Gastrocnemius medialis (tissue), 4 donors: ENCODE measurements around the gene OCA2. TPM values are rescaled to one million over a fixed set of nuclear protein-coding genes. Genes with fewer than 3 reads are reported as not detected.

Experiments
- ATAC-seq, 2 donors: fragments of 150-250 bp; one replicate each; pipeline ENCODE4 v1.9.1; 2016
- DNase-seq, 2 donors: peaks; one replicate each; pipeline ENCODE4 v3.0.0-alpha.2; 2019
- H3K27ac ChIP-seq, 4 donors: fragments of 200-600 bp; sonication (generic); 1 replicate in 1 of 4; 2 replicates in 3 of 4; pipeline ENCODE4 v1.5.1; 2016 to 2018; ENCODE audit warnings: mild to moderate bottlenecking in 2 of 4, moderate library complexity in 1 of 4
- H3K27me3 ChIP-seq, 3 donors: fragments of 200-600 bp; sonication (generic) in 2 of 3; 1 replicate in 1 of 3; 2 replicates in 2 of 3; pipeline versions ENCODE4 v1.5.1 to v1.6.0; 2016 to 2019; ENCODE audit warnings: mild to moderate bottlenecking in 1 of 3, moderate library complexity in 1 of 3
- H3K36me3 ChIP-seq, 2 donors: fragments of 200-600 bp; sonication (generic) in 1 of 2; one replicate each; pipeline ENCODE4 v1.5.1; 2017 to 2018
- H3K4me1 ChIP-seq, 2 donors: fragments of 200-600 bp; sonication (generic) in 1 of 2; one replicate each; pipeline ENCODE4 v1.5.1; 2016 to 2017; ENCODE audit warnings: mild to moderate bottlenecking in 2 of 2
- H3K4me3 ChIP-seq, 4 donors: fragments of 200-600 bp; sonication (generic) in 3 of 4; 1 replicate in 1 of 4; 2 replicates in 3 of 4; pipeline ENCODE4 v1.5.1; 2016 to 2019; ENCODE audit warnings: mild to moderate bottlenecking in 2 of 4
- H3K9me3 ChIP-seq, 3 donors: fragments of 200-600 bp; sonication (generic) in 2 of 3; 1 replicate in 1 of 3; 2 replicates in 2 of 3; pipeline ENCODE4 v1.5.1; 2016 to 2019
- POLR2A ChIP-seq, 2 donors: fragments of 450-650 bp; IDR thresholded peaks; one replicate each; pipeline ENCODE4 v1.6.1; 2017; ENCODE audit warnings: antibody characterized with exemption in 2 of 2, mild to moderate bottlenecking in 2 of 2, moderate library complexity in 2 of 2
- in situ Hi-C, 4 donors: fragments of 200-750 bp; cut with MboI; loops; one replicate each; pipeline versions ENCODE4 v1.15.0 to v1.8.0; 2017; ENCODE audit warnings: low sequenced_read_pairs in 4 of 4
- intact Hi-C: fragments of 100-400 bp; cut with DNase I; formaldehyde crosslinking; loops from one replicate; pipeline ENCODE4 v1.15.1; 2023; ENCODE audit warnings: low total_unique reads
- total RNA-seq, 4 donors: library from RNA; depleted of rRNA; stranded (reverse); fragments of >200 nt; gene quantifications; one replicate each; pipeline versions ENCODE4 v1.1.0 to v1.2.3, GENCODE V29; 2016
- TF ChIP-seq, protein P1 (sequence below), 5 experiments: fragments of 450-650 bp in 3 of 5; fragments of 200-600 bp in 2 of 5; sonication (generic) in 2 of 5; IDR thresholded peaks in 4 of 5; conservative IDR thresholded peaks in 1 of 5; 1 replicate in 4 of 5; 2 replicates in 1 of 5; pipeline ENCODE4 v1.5.1; 2016 to 2019; ENCODE audit warnings: antibody characterized with exemption in 5 of 5, mild to moderate bottlenecking in 3 of 5, moderate library complexity in 3 of 5

The OCA2 gene
- total RNA-seq, 4 donors from 2014 or later = 0.16 to 0.63 (median 0.41) TPM; not detected in 1

- TF ChIP-seq POLR2A (IDR thresholded peaks at IDR 0.05) = no peak
- TF ChIP-seq, protein P1, sequence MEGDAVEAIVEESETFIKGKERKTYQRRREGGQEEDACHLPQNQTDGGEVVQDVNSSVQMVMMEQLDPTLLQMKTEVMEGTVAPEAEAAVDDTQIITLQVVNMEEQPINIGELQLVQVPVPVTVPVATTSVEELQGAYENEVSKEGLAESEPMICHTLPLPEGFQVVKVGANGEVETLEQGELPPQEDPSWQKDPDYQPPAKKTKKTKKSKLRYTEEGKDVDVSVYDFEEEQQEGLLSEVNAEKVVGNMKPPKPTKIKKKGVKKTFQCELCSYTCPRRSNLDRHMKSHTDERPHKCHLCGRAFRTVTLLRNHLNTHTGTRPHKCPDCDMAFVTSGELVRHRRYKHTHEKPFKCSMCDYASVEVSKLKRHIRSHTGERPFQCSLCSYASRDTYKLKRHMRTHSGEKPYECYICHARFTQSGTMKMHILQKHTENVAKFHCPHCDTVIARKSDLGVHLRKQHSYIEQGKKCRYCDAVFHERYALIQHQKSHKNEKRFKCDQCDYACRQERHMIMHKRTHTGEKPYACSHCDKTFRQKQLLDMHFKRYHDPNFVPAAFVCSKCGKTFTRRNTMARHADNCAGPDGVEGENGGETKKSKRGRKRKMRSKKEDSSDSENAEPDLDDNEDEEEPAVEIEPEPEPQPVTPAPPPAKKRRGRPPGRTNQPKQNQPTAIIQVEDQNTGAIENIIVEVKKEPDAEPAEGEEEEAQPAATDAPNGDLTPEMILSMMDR (IDR thresholded peaks at IDR 0.05 in 4 of 5, conservative IDR thresholded peaks at IDR 0.05 in 1 of 5) = no peak
- in situ Hi-C loops (no loop called here), intact Hi-C loops (no loop called here)
- ATAC-seq (no peak), DNase-seq (no peak)
- no peak overlapping the region for H3K27ac ChIP-seq
- no peaks in the 10 kb centered on the region for H3K27me3 ChIP-seq
- no peaks in the 10 kb centered on the region for H3K9me3 ChIP-seq
- no peak overlapping the region for H3K4me3 ChIP-seq
- no peaks in the 10 kb centered on the region for H3K4me1 ChIP-seq
- H3K36me3 ChIP-seq = no peaks in the 10 kb centered on the region
These were observed 251.1 kb downstream of the OCA2 start for GRCh38 chr15:27847775-27848710.

- H3K9me3 ChIP-seq = no peaks in the 10 kb centered on the region
- TF ChIP-seq POLR2A (IDR thresholded peaks at IDR 0.05) = no peak
- TF ChIP-seq, protein P1 (IDR thresholded peaks at IDR 0.05 in 4 of 5, conservative IDR thresholded peaks at IDR 0.05 in 1 of 5) = no peak
- no peaks in the 10 kb centered on the region for H3K36me3 ChIP-seq
- H3K4me1 ChIP-seq = no peaks in the 10 kb centered on the region
- H3K27ac ChIP-seq = no peak overlapping the region
- no peaks in the 10 kb centered on the region for H3K27me3 ChIP-seq
- intact Hi-C loops (no loop called here), in situ Hi-C loops (no loop called here)
- H3K4me3 ChIP-seq = no peak overlapping the region
- no peak for DNase-seq
- ATAC-seq = no peak
These were observed 252.3 kb downstream of the OCA2 start for GRCh38 chr15:27846722-27847395.

GRCh38 chr15:27845535-27846369, 253.4 kb downstream of the OCA2 start:
- TF ChIP-seq POLR2A (IDR thresholded peaks at IDR 0.05) = no peak
- TF ChIP-seq, protein P1 (IDR thresholded peaks at IDR 0.05 in 4 of 5, conservative IDR thresholded peaks at IDR 0.05 in 1 of 5) = no peak
- in situ Hi-C loops (no loop called here), intact Hi-C loops (no loop called here)
- Histone ChIP-seq H3K27me3 (no peaks in the 10 kb centered on the region), H3K4me3 (no peak overlapping the region), H3K27ac (no peak overlapping the region), H3K9me3 (no peaks in the 10 kb centered on the region), H3K36me3 (no peaks in the 10 kb centered on the region), H3K4me1 (no peaks in the 10 kb centered on the region)
- no peak for ATAC-seq
- no peak for DNase-seq

- Histone ChIP-seq H3K27me3 (no peaks in the 10 kb centered on the region), H3K4me1 (no peaks in the 10 kb centered on the region), H3K4me3 (no peak overlapping the region), H3K36me3 (no peaks in the 10 kb centered on the region), H3K9me3 (no peaks in the 10 kb centered on the region), H3K27ac (no peak overlapping the region)
- intact Hi-C loops (no loop called here), in situ Hi-C loops (no loop called here)
- TF ChIP-seq, protein P1 (IDR thresholded peaks at IDR 0.05 in 4 of 5, conservative IDR thresholded peaks at IDR 0.05 in 1 of 5) = no peak
- no peak for TF ChIP-seq POLR2A (IDR thresholded peaks at IDR 0.05)
- ATAC-seq = no peak
- no peak for DNase-seq
These were observed 255.0 kb downstream of the OCA2 start for GRCh38 chr15:27844018-27844666.
